PFSK-1 (cell line): Measurements from ENCODE around the gene PHLPP1.

Experiments
- FOXP2 ChIP-seq: optimal IDR thresholded peaks from 2 replicates; pipeline ENCODE3; 2011; ENCODE audit warnings: borderline replicate concordance, control low read depth, inconsistent platforms; ENCODE audit not compliant: insufficient read depth; ENCODE audit errors: extremely low read length, extremely low read depth
- POLR2AphosphoS5 ChIP-seq: IDR thresholded peaks from 2 replicates; pipeline ENCODE4 v1.6.1; 2012; ENCODE audit warnings: low read depth, mild to moderate bottlenecking, control low read depth, low read length, moderate library complexity
- SIN3A ChIP-seq: IDR thresholded peaks from 2 replicates; pipeline ENCODE4 v1.6.1; 2012; ENCODE audit warnings: mild to moderate bottlenecking, low read length, moderate library complexity, borderline replicate concordance; ENCODE audit not compliant: insufficient read depth
- TAF1 ChIP-seq: IDR thresholded peaks from 2 replicates; pipeline ENCODE4 v1.6.1; 2012; ENCODE audit warnings: low read length, control low read depth, borderline replicate concordance; ENCODE audit not compliant: insufficient read depth
- TF ChIP-seq, protein P1 (sequence below), 2 experiments: IDR thresholded peaks; 2 replicates each; pipeline versions ENCODE4 v1.6.1 to v1.8.0; 2011 to 2012; ENCODE audit warnings: low read depth in 2 of 2, low read length in 2 of 2, control low read depth in 1 of 2, inconsistent platforms in 1 of 2, mild to moderate bottlenecking in 1 of 2, moderate library complexity in 1 of 2; ENCODE audit not compliant: insufficient read depth in 1 of 2

The PHLPP1 gene

DNA sequence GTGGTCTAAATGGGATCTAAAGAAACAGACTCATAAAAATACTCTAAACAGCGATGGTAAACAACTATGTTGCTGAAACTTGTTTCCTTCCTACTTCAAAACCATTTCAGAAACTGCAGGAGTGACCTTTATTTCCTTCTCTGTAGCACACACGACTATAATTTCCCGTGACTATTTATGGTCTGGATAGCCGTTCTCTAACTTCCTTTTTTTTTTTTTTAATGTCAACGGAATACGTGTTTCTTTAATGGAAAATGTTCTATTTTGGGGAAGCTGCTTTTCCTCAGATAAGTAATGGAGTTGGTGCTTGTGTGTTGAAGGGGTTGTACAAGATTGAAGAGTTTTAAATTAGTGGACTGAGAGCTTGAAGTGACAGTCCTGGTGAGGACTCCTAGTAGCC is 224.1 kb downstream of the PHLPP1 start:
- TF ChIP-seq, protein P1, sequence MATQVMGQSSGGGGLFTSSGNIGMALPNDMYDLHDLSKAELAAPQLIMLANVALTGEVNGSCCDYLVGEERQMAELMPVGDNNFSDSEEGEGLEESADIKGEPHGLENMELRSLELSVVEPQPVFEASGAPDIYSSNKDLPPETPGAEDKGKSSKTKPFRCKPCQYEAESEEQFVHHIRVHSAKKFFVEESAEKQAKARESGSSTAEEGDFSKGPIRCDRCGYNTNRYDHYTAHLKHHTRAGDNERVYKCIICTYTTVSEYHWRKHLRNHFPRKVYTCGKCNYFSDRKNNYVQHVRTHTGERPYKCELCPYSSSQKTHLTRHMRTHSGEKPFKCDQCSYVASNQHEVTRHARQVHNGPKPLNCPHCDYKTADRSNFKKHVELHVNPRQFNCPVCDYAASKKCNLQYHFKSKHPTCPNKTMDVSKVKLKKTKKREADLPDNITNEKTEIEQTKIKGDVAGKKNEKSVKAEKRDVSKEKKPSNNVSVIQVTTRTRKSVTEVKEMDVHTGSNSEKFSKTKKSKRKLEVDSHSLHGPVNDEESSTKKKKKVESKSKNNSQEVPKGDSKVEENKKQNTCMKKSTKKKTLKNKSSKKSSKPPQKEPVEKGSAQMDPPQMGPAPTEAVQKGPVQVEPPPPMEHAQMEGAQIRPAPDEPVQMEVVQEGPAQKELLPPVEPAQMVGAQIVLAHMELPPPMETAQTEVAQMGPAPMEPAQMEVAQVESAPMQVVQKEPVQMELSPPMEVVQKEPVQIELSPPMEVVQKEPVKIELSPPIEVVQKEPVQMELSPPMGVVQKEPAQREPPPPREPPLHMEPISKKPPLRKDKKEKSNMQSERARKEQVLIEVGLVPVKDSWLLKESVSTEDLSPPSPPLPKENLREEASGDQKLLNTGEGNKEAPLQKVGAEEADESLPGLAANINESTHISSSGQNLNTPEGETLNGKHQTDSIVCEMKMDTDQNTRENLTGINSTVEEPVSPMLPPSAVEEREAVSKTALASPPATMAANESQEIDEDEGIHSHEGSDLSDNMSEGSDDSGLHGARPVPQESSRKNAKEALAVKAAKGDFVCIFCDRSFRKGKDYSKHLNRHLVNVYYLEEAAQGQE (IDR thresholded peaks at IDR 0.05; ENCODE audit: insufficient read depth in 1 of 2, low read depth in 2 of 2, low read length in 2 of 2): no peak
- no peak for TF ChIP-seq TAF1
- TF ChIP-seq SIN3A: no peak
- TF ChIP-seq FOXP2: no peak
- no peak for TF ChIP-seq POLR2AphosphoS5

DNA sequence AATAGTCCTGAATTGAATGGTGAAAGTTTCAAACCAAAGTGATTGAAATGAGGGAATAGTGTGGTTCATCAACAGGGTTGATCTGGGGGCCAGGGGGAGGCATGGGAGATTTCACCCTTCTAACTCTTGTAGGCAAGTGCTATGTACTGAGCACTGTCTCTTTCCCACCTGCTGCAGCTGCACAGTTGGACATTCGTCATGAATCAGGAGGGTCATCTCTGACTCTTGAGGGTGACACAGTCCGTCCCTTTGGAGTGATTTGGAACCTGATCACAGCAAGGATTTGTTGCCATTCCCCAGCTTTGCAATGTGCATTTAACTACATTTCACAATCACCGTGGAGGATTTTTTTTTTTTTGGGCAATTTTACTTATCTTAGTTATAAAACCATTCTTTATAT is 224.6 kb downstream of the PHLPP1 start:
- TF ChIP-seq FOXP2: no peak
- no peak for TF ChIP-seq TAF1
- TF ChIP-seq, protein P1 (IDR thresholded peaks at IDR 0.05; ENCODE audit: insufficient read depth in 1 of 2, low read depth in 2 of 2, low read length in 2 of 2): no peak

DNA sequence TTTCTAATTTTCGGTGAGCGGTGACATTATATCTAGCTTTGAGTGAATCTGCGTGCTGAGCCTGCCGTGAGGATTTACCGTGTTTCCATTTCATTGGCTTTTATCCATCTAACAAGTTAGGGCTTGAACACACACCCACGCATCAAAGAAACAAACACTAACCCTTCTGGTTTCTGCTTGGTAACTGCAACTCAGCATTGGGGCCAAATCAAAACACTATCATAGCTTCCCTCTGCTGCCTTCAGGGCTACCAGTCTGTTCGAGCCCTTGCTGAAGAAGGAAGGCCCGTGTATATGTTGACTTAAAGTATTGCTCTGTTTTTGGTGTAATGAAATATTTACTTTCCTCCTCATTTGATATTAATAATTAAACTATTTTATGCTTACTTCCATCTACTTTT is 227.2 kb downstream of the PHLPP1 start:
- TF ChIP-seq POLR2AphosphoS5 (no peak), TAF1 (no peak), SIN3A (no peak), FOXP2 (no peak)
- TF ChIP-seq, protein P1 (IDR thresholded peaks at IDR 0.05; ENCODE audit: insufficient read depth in 1 of 2, low read depth in 2 of 2, low read length in 2 of 2): no peak

DNA sequence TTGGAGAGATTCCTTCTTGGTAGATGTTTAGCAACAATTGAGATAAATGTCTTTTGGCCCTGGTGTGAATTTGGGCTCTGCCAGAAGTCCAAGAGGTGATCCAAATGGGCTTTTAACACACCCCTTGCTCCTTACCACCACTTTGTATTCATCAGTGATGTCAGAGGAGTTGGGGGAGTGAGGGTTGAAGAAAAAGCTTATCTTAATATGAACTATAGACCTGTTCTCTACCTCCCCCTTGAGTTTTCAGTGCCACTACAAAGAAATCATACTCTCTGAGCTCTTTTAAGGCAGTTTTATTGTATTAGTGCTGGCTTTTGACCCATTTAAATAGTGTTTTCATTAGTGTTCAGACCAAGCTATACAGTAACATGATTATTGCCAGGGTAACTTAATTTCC is 229.1 kb downstream of the PHLPP1 start:
- TF ChIP-seq, protein P1 (IDR thresholded peaks at IDR 0.05; ENCODE audit: insufficient read depth in 1 of 2, low read depth in 2 of 2, low read length in 2 of 2): no peak
- TF ChIP-seq TAF1 (no peak), POLR2AphosphoS5 (no peak), SIN3A (no peak), FOXP2 (no peak)

DNA sequence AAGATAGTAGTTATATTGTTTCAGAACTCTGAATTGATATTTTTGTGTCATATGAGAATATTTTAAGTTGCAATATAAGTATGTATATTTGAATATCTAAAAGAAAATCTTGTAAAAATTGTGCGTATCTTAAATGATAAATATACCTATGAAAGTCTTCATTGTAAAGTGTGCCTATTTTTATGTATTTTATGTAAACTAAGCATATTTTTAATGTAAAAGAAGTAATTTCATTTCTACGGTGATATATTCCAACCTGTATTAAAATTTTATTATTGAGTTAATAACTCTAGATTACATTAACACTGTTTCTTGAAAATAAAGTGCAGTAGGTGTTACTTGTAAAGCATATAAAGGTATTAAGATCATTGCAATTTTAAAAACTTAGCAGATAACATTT is 233.4 kb downstream of the PHLPP1 start:
- TF ChIP-seq, protein P1 (IDR thresholded peaks at IDR 0.05; ENCODE audit: insufficient read depth in 1 of 2, low read depth in 2 of 2, low read length in 2 of 2): no peak
- TF ChIP-seq SIN3A (no peak), POLR2AphosphoS5 (no peak), FOXP2 (no peak), TAF1 (no peak)
